ENCODE data around the gene RIPOR2.

Gene RIPOR2

GRCh38 chr6:24899136-24899996 lies 36.4 kb downstream of the RIPOR2 start:
- no peak overlapping the region for H3K4me3 ChIP-seq (replicated peaks; ENCODE audit: low read depth, low read length)
- no peak for DNase-seq (ENCODE audit: extremely low read depth, low read depth)
- no peak for TF ChIP-seq CTCF (IDR thresholded peaks at IDR 0.05; ENCODE audit: low read depth, low read length, missing control alignments)

GRCh38 chr6:24898676-24899075 lies 37.1 kb downstream of the RIPOR2 start:
- H3K4me3 ChIP-seq (replicated peaks; ENCODE audit: low read depth, low read length), result no peak overlapping the region
- no peak for DNase-seq (ENCODE audit: extremely low read depth, low read depth)
- no peak for TF ChIP-seq CTCF (IDR thresholded peaks at IDR 0.05; ENCODE audit: low read depth, low read length, missing control alignments)

GRCh38 chr6:24897186-24897585 lies 38.6 kb downstream of the RIPOR2 start:
- DNase-seq (ENCODE audit: extremely low read depth, low read depth), result no peak
- no peak overlapping the region for H3K4me3 ChIP-seq (replicated peaks; ENCODE audit: low read depth, low read length)
- TF ChIP-seq CTCF (IDR thresholded peaks at IDR 0.05; ENCODE audit: low read depth, low read length, missing control alignments), result no peak

- TF ChIP-seq CTCF (IDR thresholded peaks at IDR 0.05; ENCODE audit: low read depth, low read length, missing control alignments), result no peak
- no peak for DNase-seq (ENCODE audit: extremely low read depth, low read depth)
- no peak overlapping the region for H3K4me3 ChIP-seq (replicated peaks; ENCODE audit: low read depth, low read length)
Measured at GRCh38 chr6:24893342-24893850, 42.4 kb downstream of the RIPOR2 start.

GRCh38 chr6:24891004-24891403 lies 44.8 kb downstream of the RIPOR2 start:
- no peak for TF ChIP-seq CTCF (IDR thresholded peaks at IDR 0.05; ENCODE audit: low read depth, low read length, missing control alignments)
- H3K4me3 ChIP-seq (replicated peaks; ENCODE audit: low read depth, low read length), result no peak overlapping the region
- DNase-seq (ENCODE audit: extremely low read depth, low read depth), result peak; percentile 89

GRCh38 chr6:24890471-24890870 lies 45.3 kb downstream of the RIPOR2 start:
- no peak for DNase-seq (ENCODE audit: extremely low read depth, low read depth)
- TF ChIP-seq CTCF (IDR thresholded peaks at IDR 0.05; ENCODE audit: low read depth, low read length, missing control alignments), result no peak
- no peak overlapping the region for H3K4me3 ChIP-seq (replicated peaks; ENCODE audit: low read depth, low read length)

Measured in HFF-Myc (cell line).